UCSD-AML1 (cell line): ENCODE results near the gene MORN1.

Experiments used
- DNase-seq: peaks from one replicate; lab custom pipeline; 2025; ENCODE audit not compliant: unreplicated experiment; lab: John Stamatoyannopoulos, UW

The MORN1 gene

GRCh38 chr1:2388004-2388913 is 3.1 kb downstream of the MORN1 start:
- DNase-seq = no peak

GRCh38 chr1:2386636-2387611 is 4.4 kb downstream of the MORN1 start:
- DNase-seq = no peak

- no peak for DNase-seq
These were observed 5.6 kb downstream of the MORN1 start for GRCh38 chr1:2385606-2386280.

- no peak for DNase-seq
These were observed 6.3 kb downstream of the MORN1 start for GRCh38 chr1:2384941-2385481.

- no peak for DNase-seq
These were observed 7.1 kb downstream of the MORN1 start for GRCh38 chr1:2384130-2384860.

GRCh38 chr1:2383576-2383975 is 7.8 kb downstream of the MORN1 start:
- no peak for DNase-seq

- no peak for DNase-seq
These were observed 8.6 kb downstream of the MORN1 start for GRCh38 chr1:2382621-2383361.

- peak; percentile 77 for DNase-seq
These were observed 9.4 kb downstream of the MORN1 start for GRCh38 chr1:2381741-2382620.

GRCh38 chr1:2380816-2381591 is 10.3 kb downstream of the MORN1 start:
- DNase-seq = no peak

GRCh38 chr1:2379733-2380404 is 11.5 kb downstream of the MORN1 start:
- no peak for DNase-seq

- DNase-seq = no peak
These were observed 12.2 kb downstream of the MORN1 start for GRCh38 chr1:2378956-2379732.

- DNase-seq = no peak
These were observed 12.9 kb downstream of the MORN1 start for GRCh38 chr1:2378441-2378851.

- DNase-seq = no peak
These were observed 13.5 kb downstream of the MORN1 start for GRCh38 chr1:2377751-2378440.

GRCh38 chr1:2376931-2377672 is 14.3 kb downstream of the MORN1 start:
- no peak for DNase-seq

GRCh38 chr1:2376261-2376741 is 15.1 kb downstream of the MORN1 start:
- no peak for DNase-seq
